Peyer's patch (tissue), 4 donors: Measurements from ENCODE around the gene DCAF17.

ENCODE experiments used
- POLR2A ChIP-seq, 2 donors: fragments of 450-650 bp; IDR thresholded peaks; one replicate each; pipeline ENCODE4 v1.5.1; 2017; ENCODE audit warnings: antibody characterized with exemption in 2 of 2, mild to moderate bottlenecking in 2 of 2, moderate library complexity in 2 of 2
- TF ChIP-seq, protein P1 (sequence below), 6 experiments: fragments of 450-650 bp in 4 of 6; fragments of 200-600 bp in 2 of 6; sonication (generic) in 1 of 6; IDR thresholded peaks; one replicate each; pipeline ENCODE4 v1.5.1; 2017 to 2019; ENCODE audit warnings: antibody characterized with exemption in 6 of 6, mild to moderate bottlenecking in 3 of 6, moderate library complexity in 1 of 6

DNA sequence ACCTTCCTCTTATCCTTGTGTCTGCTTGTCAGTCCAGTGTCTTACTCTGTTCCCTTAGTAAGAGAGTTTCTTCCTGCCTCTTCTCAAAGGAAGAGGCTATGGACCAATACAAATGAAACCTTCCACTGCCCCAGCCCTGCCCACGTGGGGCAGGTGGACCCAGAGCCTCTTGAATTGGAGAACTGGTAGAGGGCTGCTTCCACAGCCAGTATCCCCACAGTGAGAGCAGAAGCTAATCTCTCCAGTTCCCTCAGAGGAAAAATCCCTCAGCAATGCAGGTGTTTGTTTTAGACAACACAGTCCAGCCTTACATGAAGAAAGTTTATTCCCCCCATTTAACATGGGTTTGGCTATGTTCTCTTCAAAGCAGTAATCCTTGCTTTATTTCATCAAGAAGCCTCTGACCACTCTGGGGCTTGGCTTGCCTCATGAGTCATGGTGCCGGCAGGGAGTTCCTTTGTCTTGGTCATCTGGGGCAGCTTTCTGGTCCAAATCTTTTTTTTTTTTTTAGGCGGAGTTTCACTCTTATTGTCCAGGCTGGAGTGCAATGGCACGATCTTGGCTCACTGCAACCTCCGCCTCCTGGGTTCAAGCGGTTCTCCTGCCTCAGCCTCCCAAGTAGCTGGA lies 81.8 kb downstream of the DCAF17 start:
- TF ChIP-seq, protein P1, sequence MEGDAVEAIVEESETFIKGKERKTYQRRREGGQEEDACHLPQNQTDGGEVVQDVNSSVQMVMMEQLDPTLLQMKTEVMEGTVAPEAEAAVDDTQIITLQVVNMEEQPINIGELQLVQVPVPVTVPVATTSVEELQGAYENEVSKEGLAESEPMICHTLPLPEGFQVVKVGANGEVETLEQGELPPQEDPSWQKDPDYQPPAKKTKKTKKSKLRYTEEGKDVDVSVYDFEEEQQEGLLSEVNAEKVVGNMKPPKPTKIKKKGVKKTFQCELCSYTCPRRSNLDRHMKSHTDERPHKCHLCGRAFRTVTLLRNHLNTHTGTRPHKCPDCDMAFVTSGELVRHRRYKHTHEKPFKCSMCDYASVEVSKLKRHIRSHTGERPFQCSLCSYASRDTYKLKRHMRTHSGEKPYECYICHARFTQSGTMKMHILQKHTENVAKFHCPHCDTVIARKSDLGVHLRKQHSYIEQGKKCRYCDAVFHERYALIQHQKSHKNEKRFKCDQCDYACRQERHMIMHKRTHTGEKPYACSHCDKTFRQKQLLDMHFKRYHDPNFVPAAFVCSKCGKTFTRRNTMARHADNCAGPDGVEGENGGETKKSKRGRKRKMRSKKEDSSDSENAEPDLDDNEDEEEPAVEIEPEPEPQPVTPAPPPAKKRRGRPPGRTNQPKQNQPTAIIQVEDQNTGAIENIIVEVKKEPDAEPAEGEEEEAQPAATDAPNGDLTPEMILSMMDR (IDR thresholded peaks at IDR 0.05): no peak
- no peak for TF ChIP-seq POLR2A (IDR thresholded peaks at IDR 0.05)
